Measurements from ENCODE around the gene SCP2.

The SCP2 gene

GRCh38 chr1:52927212-52928014 is at the start of gene SCP2:
SCP2 (plus strand) TSS chr1:52927276; CDS start chr1:52927397, 121 bp downstream.
- DNase-seq (ENCODE audit: low spot score) = peak; percentile 94

- DNase-seq (ENCODE audit: low spot score) = no peak
Measured at GRCh38 chr1:52877554-52877953, 49.5 kb upstream of the SCP2 start.

- no peak for DNase-seq (ENCODE audit: low spot score)
Measured at GRCh38 chr1:52880206-52880605, 46.9 kb upstream of the SCP2 start.

- DNase-seq (ENCODE audit: low spot score) = no peak
Measured at GRCh38 chr1:52887483-52887882, 39.6 kb upstream of the SCP2 start.

GRCh38 chr1:52892424-52893215 is 34.5 kb upstream of the SCP2 start:
- no peak for DNase-seq (ENCODE audit: low spot score)

GRCh38 chr1:52899445-52899894 is 27.6 kb upstream of the SCP2 start:
- DNase-seq (ENCODE audit: low spot score) = no peak

- no peak for DNase-seq (ENCODE audit: low spot score)
Measured at GRCh38 chr1:52900402-52900801, 26.7 kb upstream of the SCP2 start.

GRCh38 chr1:52901384-52901783 is 25.7 kb upstream of the SCP2 start:
- no peak for DNase-seq (ENCODE audit: low spot score)

GRCh38 chr1:52904208-52904926 is 22.7 kb upstream of the SCP2 start:
- no peak for DNase-seq (ENCODE audit: low spot score)

- DNase-seq (ENCODE audit: low spot score) = peak; percentile 51
Measured at GRCh38 chr1:52904927-52905698, 22.0 kb upstream of the SCP2 start.

GRCh38 chr1:52906135-52906603 is 20.9 kb upstream of the SCP2 start:
- no peak for DNase-seq (ENCODE audit: low spot score)

GRCh38 chr1:52907068-52907811 is 19.8 kb upstream of the SCP2 start:
- no peak for DNase-seq (ENCODE audit: low spot score)

- no peak for DNase-seq (ENCODE audit: low spot score)
Measured at GRCh38 chr1:52907812-52908153, 19.3 kb upstream of the SCP2 start.

- DNase-seq (ENCODE audit: low spot score) = no peak
Measured at GRCh38 chr1:52911541-52911940, 15.5 kb upstream of the SCP2 start.

GRCh38 chr1:52913014-52913413 is 14.1 kb upstream of the SCP2 start:
- no peak for DNase-seq (ENCODE audit: low spot score)

GRCh38 chr1:52913537-52913936 is 13.5 kb upstream of the SCP2 start:
- no peak for DNase-seq (ENCODE audit: low spot score)

- no peak for DNase-seq (ENCODE audit: low spot score)
Measured at GRCh38 chr1:52914463-52914862, 12.6 kb upstream of the SCP2 start.

GRCh38 chr1:52915211-52915854 is 11.7 kb upstream of the SCP2 start:
- no peak for DNase-seq (ENCODE audit: low spot score)

- DNase-seq (ENCODE audit: low spot score) = no peak
Measured at GRCh38 chr1:52915855-52916220, 11.2 kb upstream of the SCP2 start.

- DNase-seq (ENCODE audit: low spot score) = no peak
Measured at GRCh38 chr1:52916241-52916975, 10.7 kb upstream of the SCP2 start.

All from AG08395 (cell line).